ENCODE results near the gene DEFB123. TPM values are rescaled to one million over a fixed set of nuclear protein-coding genes. Genes with fewer than 3 reads are reported as not detected.

Gene DEFB123
- total and polyA plus RNA-seq, 2 donors from 2014 or later = not detected

DNA sequence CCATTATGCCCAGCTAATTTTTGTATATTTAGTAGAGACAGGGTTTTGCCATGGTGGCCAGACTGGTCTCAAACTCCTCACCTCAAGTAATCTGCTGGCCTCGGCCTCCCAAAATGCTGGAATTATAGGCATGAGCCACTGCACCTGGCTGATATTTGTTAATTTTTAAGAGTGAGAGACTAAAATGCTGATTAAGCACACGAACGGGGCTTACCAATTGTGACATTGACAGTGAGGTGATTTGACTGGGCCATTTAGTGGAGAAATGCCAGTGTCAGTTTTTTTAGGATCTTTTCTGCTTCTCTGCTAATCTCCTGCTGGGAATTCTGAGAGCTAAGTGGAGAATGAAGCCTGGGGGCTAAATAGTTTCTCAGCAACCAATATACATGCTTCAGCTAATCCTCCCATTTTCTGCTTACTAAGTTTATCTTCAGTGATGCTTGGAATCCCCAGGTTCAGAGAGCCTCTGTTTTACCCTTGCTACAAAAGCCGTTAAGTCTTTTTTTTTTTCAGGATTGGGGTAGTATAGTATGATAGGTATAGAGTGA lies 9.8 kb upstream of the DEFB123 start:
- Histone ChIP-seq H3K9me3 (ENCODE audit: control insufficient read depth in 2 of 3, insufficient read depth in 1 of 3, low read length in 3 of 3) (no peaks in the 10 kb centered on the region), H3K36me3 (ENCODE audit: control insufficient read depth in 2 of 3, insufficient read depth in 3 of 3, low read length in 3 of 3) (no peaks in the 10 kb centered on the region), H3K4me3 (ENCODE audit: low read length in 3 of 3) (no peak overlapping the region), H3K27ac (ENCODE audit: low read depth in 2 of 2, low read length in 2 of 2) (no peak overlapping the region), H3K27me3 (ENCODE audit: control insufficient read depth, insufficient read depth, low read length) (no peaks in the 10 kb centered on the region), H3K9ac (ENCODE audit: low read length in 3 of 3) (no peak overlapping the region), H3K4me1 (ENCODE audit: control insufficient read depth in 2 of 3, insufficient read depth in 2 of 3, low read depth in 1 of 3, low read length in 3 of 3) (no peaks in the 10 kb centered on the region)
- no peak for TF ChIP-seq CTCF (IDR thresholded peaks at IDR 0.05; ENCODE audit: borderline replicate concordance, extremely low read depth, insufficient read depth)
- intact Hi-C loops (cut with DNase I) = no loop called here
- no peak for DNase-seq
- FAIRE-seq = no peak

- H3K9ac ChIP-seq (ENCODE audit: low read length in 3 of 3) = no peak overlapping the region
- intact Hi-C loops (cut with DNase I) = no loop called here
- no peak overlapping the region for H3K27ac ChIP-seq (ENCODE audit: low read depth in 2 of 2, low read length in 2 of 2)
- no peaks in the 10 kb centered on the region for H3K4me1 ChIP-seq (ENCODE audit: control insufficient read depth in 2 of 3, insufficient read depth in 2 of 3, low read depth in 1 of 3, low read length in 3 of 3)
- H3K27me3 ChIP-seq (ENCODE audit: control insufficient read depth, insufficient read depth, low read length) = no peaks in the 10 kb centered on the region
- H3K9me3 ChIP-seq (ENCODE audit: control insufficient read depth in 2 of 3, insufficient read depth in 1 of 3, low read length in 3 of 3) = peaks cover 0 to 5% (median 0%) of the 10 kb centered on the region in 3 donors
- no peak for FAIRE-seq
- H3K4me3 ChIP-seq (ENCODE audit: low read length in 3 of 3) = no peak overlapping the region
- H3K36me3 ChIP-seq (ENCODE audit: control insufficient read depth in 2 of 3, insufficient read depth in 3 of 3, low read length in 3 of 3) = no peaks in the 10 kb centered on the region
- no peak for TF ChIP-seq CTCF (IDR thresholded peaks at IDR 0.05; ENCODE audit: borderline replicate concordance, extremely low read depth, insufficient read depth)
- no peak for DNase-seq
These were observed 5.8 kb downstream of the DEFB123 start for GRCh38 chr20:31446084-31446819.

DNA sequence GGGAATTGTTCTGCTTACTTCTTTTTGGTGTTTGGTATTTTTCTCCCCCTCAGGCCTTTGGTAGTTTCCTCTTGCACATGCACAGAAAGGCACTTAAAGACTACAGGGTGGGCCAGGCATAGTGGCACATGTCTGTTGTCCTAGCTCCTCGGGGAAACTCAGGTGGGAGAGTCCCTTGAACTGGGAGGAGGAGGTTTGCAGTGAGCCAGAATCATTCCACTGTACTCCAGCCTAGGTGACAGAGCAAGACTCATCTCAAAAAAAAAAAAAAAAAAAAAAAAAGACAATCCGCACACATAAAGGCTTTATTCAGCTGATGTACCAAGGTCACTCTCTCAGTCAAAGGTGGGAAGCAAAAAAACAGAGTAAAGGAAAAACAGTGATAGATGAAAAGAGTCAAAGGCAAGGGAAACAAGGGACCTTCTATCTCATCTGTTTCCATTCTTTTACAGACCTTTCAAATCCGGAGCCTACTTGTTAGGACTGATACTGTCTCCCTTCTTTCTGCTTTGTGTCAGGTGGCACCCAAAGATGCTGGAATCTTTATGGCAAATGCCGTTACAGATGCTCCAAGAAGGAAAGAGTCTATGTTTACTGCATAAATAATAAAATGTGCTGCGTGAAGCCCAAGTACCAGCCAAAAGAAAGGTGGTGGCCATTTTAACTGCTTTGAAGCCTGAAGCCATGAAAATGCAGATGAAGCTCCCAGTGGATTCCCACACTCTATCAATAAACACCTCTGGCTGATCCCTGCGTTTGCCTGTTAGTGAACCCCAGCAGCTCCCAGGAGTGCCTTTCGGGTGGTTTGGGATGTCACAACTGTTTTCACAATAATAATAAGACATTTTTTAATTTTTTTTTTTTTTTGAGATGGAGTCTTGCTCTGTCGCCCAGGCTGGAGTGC lies 9.3 kb downstream of the DEFB123 start:
- H3K27ac ChIP-seq (ENCODE audit: low read depth in 2 of 2, low read length in 2 of 2) = no peak overlapping the region
- no peaks in the 10 kb centered on the region for H3K27me3 ChIP-seq (ENCODE audit: control insufficient read depth, insufficient read depth, low read length)
- no peaks in the 10 kb centered on the region for H3K36me3 ChIP-seq (ENCODE audit: control insufficient read depth in 2 of 3, insufficient read depth in 3 of 3, low read length in 3 of 3)
- no peak overlapping the region for H3K9ac ChIP-seq (ENCODE audit: low read length in 3 of 3)
- H3K4me3 ChIP-seq (ENCODE audit: low read length in 3 of 3) = no peak overlapping the region
- H3K9me3 ChIP-seq (ENCODE audit: control insufficient read depth in 2 of 3, insufficient read depth in 1 of 3, low read length in 3 of 3) = peaks cover 0 to 5% (median 0%) of the 10 kb centered on the region in 3 donors
- no peak for DNase-seq
- no peak for TF ChIP-seq CTCF (IDR thresholded peaks at IDR 0.05; ENCODE audit: borderline replicate concordance, extremely low read depth, insufficient read depth)
- FAIRE-seq = no peak
- no peaks in the 10 kb centered on the region for H3K4me1 ChIP-seq (ENCODE audit: control insufficient read depth in 2 of 3, insufficient read depth in 2 of 3, low read depth in 1 of 3, low read length in 3 of 3)
- intact Hi-C loops (cut with DNase I) = no loop called here

All from kidney (tissue), 14 donors.